HepG2 (cell line): ENCODE results near the gene OTOP1. TPM values are rescaled to one million over a fixed set of nuclear protein-coding genes. Genes with fewer than 3 reads are reported as not detected.

ENCODE experiments used
- ARNTL ChIP-seq: sonication (generic); formaldehyde crosslinking; IDR thresholded peaks from 2 replicates; pipeline ENCODE4 v1.4.0; 2020; ENCODE audit warnings: mild to moderate bottlenecking, missing genetic modification reagents
- HIVEP1 ChIP-seq: sonication (generic); formaldehyde crosslinking; IDR thresholded peaks from 2 replicates; pipeline ENCODE4 v1.4.0; 2020; ENCODE audit warnings: mild to moderate bottlenecking, missing genetic modification reagents
- HMGA1 ChIP-seq: sonication (generic); formaldehyde crosslinking; conservative IDR thresholded peaks from 2 replicates; pipeline ENCODE4 v1.4.0; 2020; ENCODE audit warnings: missing genetic modification reagents
- SP2 ChIP-seq: sonication (generic); formaldehyde crosslinking; IDR thresholded peaks from 2 replicates; pipeline ENCODE4 v1.5.1; 2020; ENCODE audit warnings: mild to moderate bottlenecking, missing genetic modification reagents
- ZNF816 ChIP-seq: sonication (generic); formaldehyde crosslinking; IDR thresholded peaks from 2 replicates; pipeline ENCODE4 v1.8.0; 2022; ENCODE audit warnings: missing genetic modification reagents, mild to moderate bottlenecking, borderline replicate concordance
- polyA plus RNA-seq, 8 experiments: library from polyadenylated mRNA; depleted of rRNA in 3 of 8; stranded (reverse) in 7 of 8; unstranded in 1 of 8; fragments of >200 nt; fragmentation: Illumina TruSeq in 4 of 8; extraction: Trizol in 4 of 8; gene quantifications; 2 replicates each; pipeline versions ENCODE4 v1.2.1 to v1.2.3, GENCODE V29; 2011 to 2016; ENCODE audit warnings: low read depth in 4 of 8, missing spikeins in 1 of 8, mixed read lengths in 1 of 8; ENCODE audit not compliant: insufficient read depth in 1 of 8
- total RNA-seq, 5 experiments: library from RNA; depleted of rRNA; stranded (reverse); fragments of >200 nt; fragmentation: Illumina TruSeq; extraction: Trizol; gene quantifications; 2 replicates each; pipeline ENCODE4 v1.2.3, GENCODE V29; 2016; ENCODE audit warnings: low read depth in 1 of 5
- TF ChIP-seq, protein P1 (sequence below): IDR thresholded peaks from 2 replicates; pipeline ENCODE4 v1.6.1; 2012; ENCODE audit warnings: low read length, improper control_type of control experiment
- TF ChIP-seq, protein P2 (sequence below): sonication (generic); formaldehyde crosslinking; IDR thresholded peaks from 2 replicates; pipeline ENCODE4 v1.5.0; 2020; ENCODE audit warnings: missing genetic modification reagents
- TF ChIP-seq, protein P3 (sequence below): sonication (generic); formaldehyde crosslinking; conservative IDR thresholded peaks from 2 replicates; pipeline ENCODE4 v1.8.0; 2022; ENCODE audit warnings: missing genetic modification reagents

Gene OTOP1
- total and polyA plus RNA-seq, 2 of the 13 experiments (the other 11 are each of a cell fraction or from before 2014, with no cell fraction given) = not detected

- TF ChIP-seq, protein P1, sequence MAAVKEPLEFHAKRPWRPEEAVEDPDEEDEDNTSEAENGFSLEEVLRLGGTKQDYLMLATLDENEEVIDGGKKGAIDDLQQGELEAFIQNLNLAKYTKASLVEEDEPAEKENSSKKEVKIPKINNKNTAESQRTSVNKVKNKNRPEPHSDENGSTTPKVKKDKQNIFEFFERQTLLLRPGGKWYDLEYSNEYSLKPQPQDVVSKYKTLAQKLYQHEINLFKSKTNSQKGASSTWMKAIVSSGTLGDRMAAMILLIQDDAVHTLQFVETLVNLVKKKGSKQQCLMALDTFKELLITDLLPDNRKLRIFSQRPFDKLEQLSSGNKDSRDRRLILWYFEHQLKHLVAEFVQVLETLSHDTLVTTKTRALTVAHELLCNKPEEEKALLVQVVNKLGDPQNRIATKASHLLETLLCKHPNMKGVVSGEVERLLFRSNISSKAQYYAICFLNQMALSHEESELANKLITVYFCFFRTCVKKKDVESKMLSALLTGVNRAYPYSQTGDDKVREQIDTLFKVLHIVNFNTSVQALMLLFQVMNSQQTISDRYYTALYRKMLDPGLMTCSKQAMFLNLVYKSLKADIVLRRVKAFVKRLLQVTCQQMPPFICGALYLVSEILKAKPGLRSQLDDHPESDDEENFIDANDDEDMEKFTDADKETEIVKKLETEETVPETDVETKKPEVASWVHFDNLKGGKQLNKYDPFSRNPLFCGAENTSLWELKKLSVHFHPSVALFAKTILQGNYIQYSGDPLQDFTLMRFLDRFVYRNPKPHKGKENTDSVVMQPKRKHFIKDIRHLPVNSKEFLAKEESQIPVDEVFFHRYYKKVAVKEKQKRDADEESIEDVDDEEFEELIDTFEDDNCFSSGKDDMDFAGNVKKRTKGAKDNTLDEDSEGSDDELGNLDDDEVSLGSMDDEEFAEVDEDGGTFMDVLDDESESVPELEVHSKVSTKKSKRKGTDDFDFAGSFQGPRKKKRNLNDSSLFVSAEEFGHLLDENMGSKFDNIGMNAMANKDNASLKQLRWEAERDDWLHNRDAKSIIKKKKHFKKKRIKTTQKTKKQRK = no peak
- TF ChIP-seq ZNF816 (CRISPR knock-in tag) (peak; percentile 26; the same call in 1 of the 2 replicates), HIVEP1 (CRISPR knock-in tag) (peak; percentile 42; the same call in 1 of the 2 replicates), HMGA1 (CRISPR knock-in tag) (no peak), ARNTL (CRISPR knock-in tag) (0 out of 2 replicates have a peak, but pooled peaks have one; percentile 8), SP2 (CRISPR knock-in tag) (peak; percentile 65)
- TF ChIP-seq, protein P2, sequence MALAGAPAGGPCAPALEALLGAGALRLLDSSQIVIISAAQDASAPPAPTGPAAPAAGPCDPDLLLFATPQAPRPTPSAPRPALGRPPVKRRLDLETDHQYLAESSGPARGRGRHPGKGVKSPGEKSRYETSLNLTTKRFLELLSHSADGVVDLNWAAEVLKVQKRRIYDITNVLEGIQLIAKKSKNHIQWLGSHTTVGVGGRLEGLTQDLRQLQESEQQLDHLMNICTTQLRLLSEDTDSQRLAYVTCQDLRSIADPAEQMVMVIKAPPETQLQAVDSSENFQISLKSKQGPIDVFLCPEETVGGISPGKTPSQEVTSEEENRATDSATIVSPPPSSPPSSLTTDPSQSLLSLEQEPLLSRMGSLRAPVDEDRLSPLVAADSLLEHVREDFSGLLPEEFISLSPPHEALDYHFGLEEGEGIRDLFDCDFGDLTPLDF (CRISPR knock-in tag) = peak; percentile 45; the same call in 1 of the 2 replicates
- TF ChIP-seq, protein P3, sequence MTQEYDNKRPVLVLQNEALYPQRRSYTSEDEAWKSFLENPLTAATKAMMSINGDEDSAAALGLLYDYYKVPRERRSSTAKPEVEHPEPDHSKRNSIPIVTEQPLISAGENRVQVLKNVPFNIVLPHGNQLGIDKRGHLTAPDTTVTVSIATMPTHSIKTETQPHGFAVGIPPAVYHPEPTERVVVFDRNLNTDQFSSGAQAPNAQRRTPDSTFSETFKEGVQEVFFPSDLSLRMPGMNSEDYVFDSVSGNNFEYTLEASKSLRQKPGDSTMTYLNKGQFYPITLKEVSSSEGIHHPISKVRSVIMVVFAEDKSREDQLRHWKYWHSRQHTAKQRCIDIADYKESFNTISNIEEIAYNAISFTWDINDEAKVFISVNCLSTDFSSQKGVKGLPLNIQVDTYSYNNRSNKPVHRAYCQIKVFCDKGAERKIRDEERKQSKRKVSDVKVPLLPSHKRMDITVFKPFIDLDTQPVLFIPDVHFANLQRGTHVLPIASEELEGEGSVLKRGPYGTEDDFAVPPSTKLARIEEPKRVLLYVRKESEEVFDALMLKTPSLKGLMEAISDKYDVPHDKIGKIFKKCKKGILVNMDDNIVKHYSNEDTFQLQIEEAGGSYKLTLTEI (CRISPR knock-in tag) = no peak
Observed at GRCh38 chr4:4248029-4248884, 21.5 kb upstream of the OTOP1 start, which contains the start of gene TMEM128 (continued).
